Heart left ventricle (tissue), 16 donors: ENCODE results near the gene SPNS3. TPM values are rescaled to one million over a fixed set of nuclear protein-coding genes. Genes with fewer than 3 reads are reported as not detected.
A peak's percentile ranks its signal among the peaks of the same experiment; 100 is the strongest.

ENCODE experiments used
- ATAC-seq, 4 donors: fragments of 200-7000 bp; cut with Tn5 transposase; one replicate each; pipeline ENCODE4 v1.9.1; 2020 to 2022; ENCODE audit warnings: moderate library complexity in 4 of 4, mild to moderate bottlenecking in 3 of 4, moderate number of reproducible peaks in 1 of 4
- DNase-seq, 5 donors: peaks; one replicate each; pipeline ENCODE4 v3.0.0-alpha.2; 2020
- H3K27ac ChIP-seq, 12 donors: fragments of 200-600 bp; sonication (generic) in 4 of 12; one replicate each; pipeline versions ENCODE4 v1.5.0 to v1.8.0; 2016 to 2022; ENCODE audit warnings: mild to moderate bottlenecking in 2 of 12
- H3K27me3 ChIP-seq, 9 donors: fragments of 200-600 bp; sonication (generic) in 2 of 9; one replicate each; pipeline versions ENCODE4 v1.5.1 to v1.8.0; 2016 to 2022; ENCODE audit warnings: mild to moderate bottlenecking in 3 of 9
- H3K36me3 ChIP-seq, 9 donors: fragments of 200-600 bp; sonication (generic) in 2 of 9; one replicate each; pipeline versions ENCODE4 v1.5.0 to v1.8.0; 2018 to 2022; ENCODE audit warnings: mild to moderate bottlenecking in 2 of 9
- H3K4me1 ChIP-seq, 12 donors: fragments of 200-600 bp; sonication (generic) in 4 of 12; one replicate each; pipeline versions ENCODE4 v1.5.0 to v1.8.0; 2016 to 2022; ENCODE audit warnings: mild to moderate bottlenecking in 3 of 12
- H3K4me3 ChIP-seq, 12 donors: fragments of 200-600 bp; sonication (generic) in 4 of 12; one replicate each; pipeline versions ENCODE4 v1.5.0 to v1.8.0; 2017 to 2022; ENCODE audit warnings: mild to moderate bottlenecking in 9 of 12, moderate library complexity in 4 of 12
- H3K9me3 ChIP-seq, 12 donors: fragments of 200-600 bp; sonication (generic) in 4 of 12; one replicate each; pipeline versions ENCODE4 v1.5.0 to v1.8.0; 2016 to 2022; ENCODE audit warnings: mild to moderate bottlenecking in 1 of 12
- CTCF ChIP-seq, 12 donors: fragments of 200-600 bp; sonication (generic) in 4 of 12; IDR thresholded peaks; one replicate each; pipeline versions ENCODE4 v1.5.0 to v1.8.0; 2018 to 2022; ENCODE audit warnings: antibody characterized with exemption in 12 of 12, mild to moderate bottlenecking in 5 of 12
- POLR2A ChIP-seq, 2 donors: fragments of 450-650 bp; IDR thresholded peaks; one replicate each; pipeline ENCODE4 v1.6.1; 2017; ENCODE audit warnings: antibody characterized with exemption in 2 of 2, mild to moderate bottlenecking in 2 of 2, moderate library complexity in 2 of 2
- WGBS, 4 donors: extraction: QIAGEN DNeasy Blood & Tissue Kit in 2 of 4; methylation state at CpG; one replicate each; pipeline versions ENCODE4 v1.1.5 to v1.1.7; 2013 to 2018; 5-methylcytosine and 5-hydroxymethylcytosine counted together
- intact Hi-C, 10 donors: fragments of 100-400 bp; cut with DNase I; formaldehyde crosslinking; loops; one replicate each; pipeline versions ENCODE4 v1.11.1 to v1.14.2; 2022
- polyA plus RNA-seq, 2 donors: library from polyadenylated mRNA; stranded (reverse); fragments of 200-250 nt; gene quantifications; one replicate each; pipeline ENCODE4 v1.2.3, GENCODE V29; 2013
- total RNA-seq, 9 donors: library from RNA; depleted of rRNA in 2 of 9; stranded (reverse); fragments of >200 nt in 2 of 9; fragmentation: NEBNext Ultra II Directional in 3 of 9; extraction: Animal tissue kit (Norgen Biotek cat#: 25700) in 3 of 9; gene quantifications; one replicate each; pipeline versions ENCODE4 v1.1.0 to v1.2.4, GENCODE V29; 2016 to 2023
- donor health status: ischemic (EF 13 %, LVEDD 7.1; RV severe dilation, severe dysfunction).
- donor health status: healthy with polysubstance abuse.
- donor health status: DM: no; HTN: yes; CAD: no.
- donor health status: DM: no; HTN: no; CAD: no.
- donor health status: ischemic (EF 25% LVEDD 6.9; RV normal size, moderate dysfunction).
- donor health status: ischemic (EF 25% LVEDD 5.7; RV mildly dilated, moderate dysfunction).
- donor health status: healthy.
- donor health status: DM: yes; HTN: yes; CAD: no.
- donor health status: ischemic (EF 35%, LVEDD 5.7; RV mildly dilated, moderate dysfunction).
- donor health status: nonischemic (EF 11% LVEDD 7.7; RV severe dilation, severe dysfunction).
- donor health status: DM: yes; HTN: yes; CAD: no.
- donor health status: PGD.
- donor health status: ischemic (EF 29% LVEDD 5.4; RV normal size, mild dysfunction).
- donor health status: nonischemic (EF 23%, LVEDD 6.1; RV moderate dilation, normal function).

The SPNS3 gene
- total and polyA plus RNA-seq, 11 donors: 0.23 to 1.9 (median 1.1) TPM; not detected in 3

- no peak for TF ChIP-seq POLR2A (IDR thresholded peaks at IDR 0.05)
- no peak for TF ChIP-seq CTCF (IDR thresholded peaks at IDR 0.05)
- no peak overlapping the region for H3K4me3 ChIP-seq
- H3K9me3 ChIP-seq: no peaks in the 10 kb centered on the region
- DNase-seq (peak in 2 of 5 donors; percentile 38 to 45), ATAC-seq (no peak)
- H3K27ac ChIP-seq: peak overlapping the region in 1 of 12 donors; percentile 24
- H3K4me1 ChIP-seq: peaks cover 0 to 35% (median 14%) of the 10 kb centered on the region in 12 donors
- no peaks in the 10 kb centered on the region for H3K36me3 ChIP-seq
- intact Hi-C loops: loop anchor here in 1 of 10 donors (10.0 kb wide), 1 partner anchor 54 kb away; the partner anchor contains the start of gene SPNS2
- WGBS, 4 donors: 45 to 51% (median 47%) methylated on average over 16 of the region's 16 CpGs
- no peaks in the 10 kb centered on the region for H3K27me3 ChIP-seq
Measured at GRCh38 chr17:4440690-4441686, 7.2 kb downstream of the SPNS3 start.

GRCh38 chr17:4442582-4442981 is 8.8 kb downstream of the SPNS3 start:
- TF ChIP-seq POLR2A (IDR thresholded peaks at IDR 0.05) (no peak), CTCF (IDR thresholded peaks at IDR 0.05) (no peak)
- H3K27me3 ChIP-seq: no peaks in the 10 kb centered on the region
- peaks cover 0 to 31% (median 21%) of the 10 kb centered on the region in 12 donors for H3K4me1 ChIP-seq
- no peak overlapping the region for H3K4me3 ChIP-seq
- intact Hi-C loops: loop anchor here in 1 of 10 donors (10.0 kb wide), 1 partner anchor 52 kb away; the partner anchor contains the start of gene SPNS2
- no peak for ATAC-seq
- H3K36me3 ChIP-seq: no peaks in the 10 kb centered on the region
- no peak for DNase-seq
- H3K9me3 ChIP-seq: no peaks in the 10 kb centered on the region
- 74 to 87% (median 84%) methylated on average over 3 of the region's 3 CpGs for WGBS, 4 donors
- H3K27ac ChIP-seq: no peak overlapping the region

GRCh38 chr17:4443476-4443875 is 9.7 kb downstream of the SPNS3 start:
- H3K9me3 ChIP-seq: no peaks in the 10 kb centered on the region
- H3K27me3 ChIP-seq: no peaks in the 10 kb centered on the region
- no peak overlapping the region for H3K4me3 ChIP-seq
- H3K27ac ChIP-seq: peak overlapping the region in 1 of 12 donors; percentile 79
- DNase-seq: no peak
- H3K4me1 ChIP-seq: peaks cover 0 to 31% (median 21%) of the 10 kb centered on the region in 12 donors
- 64 to 78% (median 70%) methylated on average over 6 of the region's 6 CpGs for WGBS, 4 donors
- no peaks in the 10 kb centered on the region for H3K36me3 ChIP-seq
- ATAC-seq: no peak
- intact Hi-C loops: loop anchor here in 1 of 10 donors (10.0 kb wide), 1 partner anchor 51 kb away; the partner anchor contains the start of gene SPNS2
- TF ChIP-seq CTCF (IDR thresholded peaks at IDR 0.05) (no peak), POLR2A (IDR thresholded peaks at IDR 0.05) (no peak)
